ENCODE measurements around the gene ISG15.
"Not testable (repeated sequence)": the region's sequence is repeated elsewhere in the genome, so short reads cannot be mapped to it uniquely, and the experiment has no call there.

ISG15 gene

DNA sequence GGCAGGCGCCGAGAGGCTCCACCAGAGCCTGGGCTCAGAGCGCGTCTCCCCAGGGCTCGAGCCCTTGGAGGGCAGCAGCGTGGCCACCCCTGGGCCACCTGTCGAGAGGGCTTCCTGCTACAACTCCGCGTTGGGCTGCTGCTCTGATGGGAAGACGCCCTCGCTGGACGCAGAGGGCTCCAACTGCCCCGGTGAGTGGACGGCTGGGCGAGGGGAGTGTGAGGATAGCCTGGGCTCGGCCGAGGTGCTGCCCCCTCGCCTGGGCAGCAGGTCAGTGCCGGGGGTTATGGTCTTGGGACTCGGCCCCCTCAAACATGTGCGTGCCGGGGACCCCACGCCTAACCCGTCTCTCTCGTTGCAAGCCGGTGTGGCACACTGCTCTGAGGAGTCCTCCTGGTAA lies 33.5 kb downstream of the ISG15 start:
- no peak for DNase-seq (ENCODE audit: low spot score)

DNA sequence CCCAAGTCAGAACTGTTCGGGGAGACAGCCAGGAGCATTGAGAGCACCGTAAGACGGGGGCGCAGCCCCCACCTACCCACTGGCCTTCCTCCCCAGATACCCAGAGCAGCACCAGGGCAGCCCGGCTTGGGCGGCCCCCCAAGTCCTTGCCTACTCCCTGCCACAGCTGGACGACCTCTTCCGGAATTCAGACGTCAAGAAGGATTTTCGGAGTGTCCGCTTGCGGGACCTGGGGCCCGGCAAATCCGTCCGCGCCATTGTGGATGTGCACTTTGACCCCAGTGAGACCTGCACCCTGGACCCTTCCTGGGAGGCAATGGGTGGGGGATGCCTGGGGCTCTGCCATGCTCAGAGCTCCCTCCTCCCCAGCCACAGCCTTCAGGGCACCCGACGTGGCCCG lies 34.1 kb downstream of the ISG15 start:
- no peak for DNase-seq (ENCODE audit: low spot score)

DNA sequence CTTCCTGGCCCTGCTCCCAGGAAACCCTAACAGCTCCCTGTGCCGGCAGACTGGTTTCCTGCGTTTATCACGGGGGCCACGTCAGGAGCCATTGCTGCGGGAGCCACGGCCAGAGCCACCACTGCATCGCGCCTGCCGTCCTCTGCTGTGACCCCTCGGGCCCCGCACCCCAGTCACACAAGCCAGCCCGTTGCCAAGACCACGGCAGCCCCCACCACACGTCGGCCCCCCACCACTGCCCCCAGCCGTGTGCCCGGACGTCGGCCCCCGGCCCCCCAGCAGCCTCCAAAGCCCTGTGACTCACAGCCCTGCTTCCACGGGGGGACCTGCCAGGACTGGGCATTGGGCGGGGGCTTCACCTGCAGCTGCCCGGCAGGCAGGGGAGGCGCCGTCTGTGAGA lies 34.7 kb downstream of the ISG15 start:
- DNase-seq (ENCODE audit: low spot score) = no peak

DNA sequence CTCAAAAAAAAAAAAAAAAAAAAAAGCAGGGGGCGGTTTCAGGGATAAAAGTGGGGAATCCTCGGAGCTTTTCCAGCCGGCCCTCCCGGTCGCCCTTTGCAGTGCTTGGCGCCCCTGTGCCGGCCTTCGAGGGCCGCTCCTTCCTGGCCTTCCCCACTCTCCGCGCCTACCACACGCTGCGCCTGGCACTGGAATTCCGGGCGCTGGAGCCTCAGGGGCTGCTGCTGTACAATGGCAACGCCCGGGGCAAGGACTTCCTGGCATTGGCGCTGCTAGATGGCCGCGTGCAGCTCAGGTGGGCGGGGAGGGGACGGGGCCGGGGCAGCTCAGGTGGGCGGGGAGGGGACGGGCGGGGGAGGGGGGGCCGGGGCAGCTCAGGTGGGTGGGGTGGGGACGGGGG lies 35.5 kb downstream of the ISG15 start:
- no peak for DNase-seq (ENCODE audit: low spot score)

DNA sequence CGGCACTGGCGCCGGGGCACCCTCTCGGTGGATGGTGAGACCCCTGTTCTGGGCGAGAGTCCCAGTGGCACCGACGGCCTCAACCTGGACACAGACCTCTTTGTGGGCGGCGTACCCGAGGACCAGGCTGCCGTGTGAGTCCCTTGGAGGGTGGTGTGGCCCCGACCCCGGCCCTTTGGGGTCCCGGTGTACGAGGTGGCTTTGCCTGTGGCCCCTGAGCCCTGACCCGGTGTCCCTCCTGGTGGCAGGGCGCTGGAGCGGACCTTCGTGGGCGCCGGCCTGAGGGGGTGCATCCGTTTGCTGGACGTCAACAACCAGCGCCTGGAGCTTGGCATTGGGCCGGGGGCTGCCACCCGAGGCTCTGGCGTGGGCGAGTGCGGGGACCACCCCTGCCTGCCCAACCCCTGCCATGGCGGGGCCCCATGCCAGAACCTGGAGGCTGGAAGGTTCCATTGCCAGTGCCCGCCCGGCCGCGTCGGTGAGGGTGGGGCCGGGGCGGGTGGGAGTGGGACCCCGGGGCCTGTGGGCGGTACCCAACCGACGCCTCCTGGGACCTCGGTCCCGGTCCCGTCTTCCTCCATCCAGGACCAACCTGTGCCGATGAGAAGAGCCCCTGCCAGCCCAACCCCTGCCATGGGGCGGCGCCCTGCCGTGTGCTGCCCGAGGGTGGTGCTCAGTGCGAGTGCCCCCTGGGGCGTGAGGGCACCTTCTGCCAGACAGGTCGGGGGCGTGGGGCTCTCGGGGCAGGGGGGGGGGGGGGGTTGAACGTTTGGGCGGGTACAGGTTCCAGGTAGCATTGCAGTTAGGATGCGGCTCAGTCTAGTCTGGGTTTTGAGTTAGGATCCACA lies 36.2 kb downstream of the ISG15 start:
- no peak for DNase-seq (ENCODE audit: low spot score)

DNA sequence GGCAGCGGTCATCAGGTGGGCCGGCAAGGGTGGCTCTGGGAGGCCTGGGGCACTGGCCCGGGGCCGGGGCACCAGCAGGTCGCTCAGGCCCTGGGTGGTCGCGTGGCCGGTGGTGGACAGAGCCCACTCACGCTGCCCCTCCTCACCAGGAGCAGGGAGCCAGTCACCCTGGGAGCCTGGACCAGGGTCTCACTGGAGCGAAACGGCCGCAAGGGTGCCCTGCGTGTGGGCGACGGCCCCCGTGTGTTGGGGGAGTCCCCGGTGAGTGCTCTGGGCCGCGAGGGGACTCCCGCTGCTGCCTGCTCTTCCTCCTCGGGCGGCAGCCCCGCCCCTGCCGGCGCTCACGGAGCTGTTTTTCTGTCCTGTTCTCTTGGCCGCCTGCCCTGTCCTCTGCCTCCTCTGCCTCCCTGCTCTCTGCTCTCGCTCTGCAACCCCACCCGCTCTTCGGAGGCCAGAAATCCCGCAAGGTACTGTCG lies 37.3 kb downstream of the ISG15 start:
- no peak for DNase-seq (ENCODE audit: low spot score)

DNA sequence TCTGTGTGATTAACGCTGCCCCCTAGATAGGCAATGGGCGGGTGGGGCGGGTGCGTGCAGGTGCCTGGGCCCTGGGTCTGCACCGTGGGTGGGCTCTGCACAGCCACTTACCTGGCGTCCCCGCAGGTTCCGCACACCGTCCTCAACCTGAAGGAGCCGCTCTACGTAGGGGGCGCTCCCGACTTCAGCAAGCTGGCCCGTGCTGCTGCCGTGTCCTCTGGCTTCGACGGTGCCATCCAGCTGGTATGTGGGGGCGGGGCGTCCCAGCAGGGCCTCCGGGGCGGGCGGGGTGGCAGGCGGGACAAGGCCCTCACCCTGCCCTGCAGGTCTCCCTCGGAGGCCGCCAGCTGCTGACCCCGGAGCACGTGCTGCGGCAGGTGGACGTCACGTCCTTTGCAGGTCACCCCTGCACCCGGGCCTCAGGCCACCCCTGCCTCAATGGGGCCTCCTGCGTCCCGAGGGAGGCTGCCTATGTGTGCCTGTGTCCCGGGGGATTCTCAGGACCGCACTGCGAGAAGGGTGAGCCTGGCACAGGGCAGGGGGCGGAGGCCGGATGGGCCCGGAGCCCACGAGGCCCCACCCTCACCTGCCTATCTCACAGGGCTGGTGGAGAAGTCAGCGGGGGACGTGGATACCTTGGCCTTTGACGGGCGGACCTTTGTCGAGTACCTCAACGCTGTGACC lies 38.0 kb downstream of the ISG15 start:
- no peak for DNase-seq (ENCODE audit: low spot score)

DNA sequence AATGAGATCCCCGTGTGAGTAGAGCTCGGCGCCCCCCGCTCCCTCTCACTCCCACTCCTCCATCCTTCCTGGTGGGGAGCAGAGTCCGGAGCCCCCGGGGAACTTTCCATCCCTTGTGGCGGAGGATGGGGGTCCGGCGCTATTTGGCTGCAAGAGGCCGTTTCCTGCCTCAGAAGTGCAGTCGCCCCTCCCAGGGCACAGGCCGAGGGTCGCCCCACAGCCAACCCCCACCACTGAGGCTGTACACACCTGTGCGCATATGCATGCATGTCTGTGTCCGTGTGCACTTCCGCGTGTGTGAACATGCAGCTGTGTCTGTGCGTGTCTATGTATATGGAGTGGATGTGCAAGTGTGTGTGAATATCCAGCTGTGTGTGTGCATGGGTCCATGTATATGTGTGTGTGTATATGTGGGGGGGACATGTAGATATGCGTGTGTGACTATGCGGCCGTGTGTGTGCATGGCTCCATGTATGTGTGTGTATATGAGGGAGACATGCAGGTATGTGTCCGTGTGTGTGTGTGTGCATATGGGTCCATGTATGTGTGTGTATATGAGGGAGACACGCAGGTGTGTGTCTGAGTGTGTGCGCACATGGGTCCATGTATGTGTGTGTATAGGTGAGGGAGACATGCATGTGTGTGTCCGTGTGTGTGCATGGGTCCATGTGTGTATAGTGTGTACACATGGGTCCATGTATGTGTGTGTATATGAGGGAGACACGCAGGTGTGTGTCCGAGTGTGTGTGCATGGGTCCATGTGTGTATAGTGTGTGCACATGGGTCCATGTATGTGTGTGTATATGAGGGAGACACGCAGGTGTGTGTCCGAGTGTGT lies 38.9 kb downstream of the ISG15 start:
- DNase-seq (ENCODE audit: low spot score) = no peak

DNA sequence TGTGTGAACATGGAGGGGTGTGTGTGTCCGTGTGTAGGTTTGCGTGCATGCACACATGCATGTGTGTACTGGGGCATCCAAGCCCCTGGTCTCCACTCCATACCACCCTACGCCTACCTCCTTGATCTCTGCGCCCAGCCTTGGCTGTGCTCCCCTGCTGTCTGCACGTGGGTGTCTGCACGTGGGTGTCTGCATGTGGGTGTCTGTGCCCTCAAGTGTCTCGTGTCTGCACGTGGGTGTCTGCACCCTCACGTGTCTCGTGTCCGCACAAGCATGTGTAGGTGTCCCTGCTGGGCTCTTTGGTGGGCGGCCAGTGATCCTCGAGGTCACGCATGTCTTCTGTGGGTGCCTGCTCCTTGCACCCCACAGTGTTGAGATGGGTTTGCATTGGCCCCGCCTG lies 39.7 kb downstream of the ISG15 start:
- no peak for DNase-seq (ENCODE audit: low spot score)

DNA sequence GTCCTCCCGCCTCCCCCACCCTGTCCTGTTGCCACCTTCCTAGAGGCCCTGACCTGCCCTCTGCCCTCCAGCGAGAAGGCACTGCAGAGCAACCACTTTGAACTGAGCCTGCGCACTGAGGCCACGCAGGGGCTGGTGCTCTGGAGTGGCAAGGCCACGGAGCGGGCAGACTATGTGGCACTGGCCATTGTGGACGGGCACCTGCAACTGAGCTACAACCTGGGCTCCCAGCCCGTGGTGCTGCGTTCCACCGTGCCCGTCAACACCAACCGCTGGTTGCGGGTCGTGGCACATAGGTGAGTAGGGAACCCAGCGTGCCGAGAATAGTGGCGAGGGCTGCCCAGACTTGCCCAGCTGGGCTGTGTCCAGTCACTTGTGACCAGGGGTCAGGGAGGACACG lies 40.4 kb downstream of the ISG15 start:
- no peak for DNase-seq (ENCODE audit: low spot score)

DNA sequence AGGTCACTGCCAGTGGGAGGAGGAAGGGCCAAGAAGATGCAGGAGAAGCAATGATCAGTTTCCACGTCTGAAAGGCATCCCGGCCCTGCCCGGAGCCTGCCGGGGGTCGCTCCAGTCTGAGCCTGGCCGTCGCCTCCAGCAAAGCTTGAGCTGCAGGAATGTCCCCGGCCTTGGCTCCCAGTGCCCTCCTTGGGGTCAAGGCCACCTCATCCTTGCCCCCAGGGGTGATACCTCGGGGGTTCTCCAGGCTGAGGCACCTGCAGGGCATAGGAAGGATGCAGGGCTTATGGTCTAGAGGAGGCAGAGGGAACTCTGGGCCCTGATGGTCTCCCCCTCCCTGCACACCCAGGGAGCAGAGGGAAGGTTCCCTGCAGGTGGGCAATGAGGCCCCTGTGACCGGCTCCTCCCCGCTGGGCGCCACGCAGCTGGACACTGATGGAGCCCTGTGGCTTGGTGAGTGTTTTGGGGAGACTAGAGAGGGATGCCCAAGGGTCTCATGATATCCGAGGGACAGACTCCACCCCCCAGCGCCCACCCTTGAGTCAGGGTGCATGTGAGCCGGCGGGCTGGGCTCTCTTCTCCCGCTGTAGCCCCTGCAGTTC lies 40.9 kb downstream of the ISG15 start:
- DNase-seq (ENCODE audit: low spot score) = no peak

DNA sequence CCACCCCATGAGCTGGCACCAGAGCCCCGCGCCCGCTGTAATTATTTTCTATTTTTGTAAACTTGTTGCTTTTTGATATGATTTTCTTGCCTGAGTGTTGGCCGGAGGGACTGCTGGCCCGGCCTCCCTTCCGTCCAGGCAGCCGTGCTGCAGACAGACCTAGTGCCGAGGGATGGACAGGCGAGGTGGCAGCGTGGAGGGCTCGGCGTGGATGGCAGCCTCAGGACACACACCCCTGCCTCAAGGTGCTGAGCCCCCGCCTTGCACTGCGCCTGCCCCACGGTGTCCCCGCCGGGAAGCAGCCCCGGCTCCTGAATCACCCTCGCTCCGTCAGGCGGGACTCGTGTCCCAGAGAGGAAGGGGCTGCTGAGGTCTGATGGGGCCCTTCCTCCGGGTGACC lies 41.7 kb downstream of the ISG15 start:
- DNase-seq (ENCODE audit: low spot score) = no peak

DNA sequence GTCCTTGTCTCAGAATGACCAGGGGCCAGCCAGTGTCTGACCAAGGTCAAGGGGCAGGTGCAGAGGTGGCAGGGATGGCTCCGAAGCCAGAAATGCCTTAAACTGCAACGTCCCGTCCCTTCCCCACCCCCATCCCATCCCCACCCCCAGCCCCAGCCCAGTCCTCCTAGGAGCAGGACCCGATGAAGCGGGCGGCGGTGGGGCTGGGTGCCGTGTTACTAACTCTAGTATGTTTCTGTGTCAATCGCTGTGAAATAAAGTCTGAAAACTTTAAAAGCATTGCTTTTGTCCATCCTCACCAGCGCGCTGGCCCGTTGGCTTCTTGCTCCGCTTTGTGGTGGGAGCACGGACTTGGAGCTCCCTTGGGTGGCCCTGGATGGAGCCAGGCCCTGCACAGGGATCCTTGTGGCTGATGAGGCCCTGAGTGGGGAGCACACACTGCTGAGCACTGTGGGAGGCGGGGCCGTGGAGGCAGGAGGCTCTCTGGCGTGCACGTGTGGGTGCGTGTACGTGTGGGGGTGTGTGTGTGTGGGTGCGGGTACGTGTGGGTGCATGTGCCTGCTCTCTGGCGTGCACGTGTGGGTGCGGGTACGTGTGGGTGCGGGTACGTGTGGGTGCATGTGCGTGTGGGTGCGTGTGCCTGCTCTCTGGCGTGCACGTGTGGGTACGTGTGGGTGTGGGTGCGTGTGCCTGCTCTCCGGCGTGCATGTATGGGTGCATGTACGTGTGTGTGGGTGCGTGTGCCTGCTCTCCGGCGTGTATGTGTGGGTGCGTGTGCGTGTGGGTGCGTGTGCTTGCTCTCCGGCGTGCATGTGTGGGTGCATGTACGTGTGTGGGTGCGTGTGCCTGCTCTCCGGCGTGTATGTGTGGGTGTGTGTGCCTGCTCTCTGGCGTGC lies 42.8 kb downstream of the ISG15 start:
- DNase-seq (ENCODE audit: low spot score) = no peak

DNA sequence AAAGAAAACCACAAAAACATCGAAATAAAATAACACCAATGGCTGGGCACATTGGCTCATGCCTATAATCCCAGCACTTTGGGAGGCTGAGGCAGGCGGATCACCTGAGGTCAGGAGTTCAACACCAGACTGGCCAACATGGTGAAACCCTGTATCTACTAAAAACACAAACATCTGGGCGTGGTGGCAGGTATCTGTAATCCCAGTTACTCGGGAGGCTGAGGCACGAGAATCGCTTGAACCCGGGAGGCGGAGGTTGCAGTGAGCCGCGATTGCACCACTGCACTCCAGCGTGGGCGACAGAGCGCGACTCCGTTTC lies 44.4 kb downstream of the ISG15 start:
- not testable (repeated sequence) for DNase-seq (ENCODE audit: low spot score)

DNA sequence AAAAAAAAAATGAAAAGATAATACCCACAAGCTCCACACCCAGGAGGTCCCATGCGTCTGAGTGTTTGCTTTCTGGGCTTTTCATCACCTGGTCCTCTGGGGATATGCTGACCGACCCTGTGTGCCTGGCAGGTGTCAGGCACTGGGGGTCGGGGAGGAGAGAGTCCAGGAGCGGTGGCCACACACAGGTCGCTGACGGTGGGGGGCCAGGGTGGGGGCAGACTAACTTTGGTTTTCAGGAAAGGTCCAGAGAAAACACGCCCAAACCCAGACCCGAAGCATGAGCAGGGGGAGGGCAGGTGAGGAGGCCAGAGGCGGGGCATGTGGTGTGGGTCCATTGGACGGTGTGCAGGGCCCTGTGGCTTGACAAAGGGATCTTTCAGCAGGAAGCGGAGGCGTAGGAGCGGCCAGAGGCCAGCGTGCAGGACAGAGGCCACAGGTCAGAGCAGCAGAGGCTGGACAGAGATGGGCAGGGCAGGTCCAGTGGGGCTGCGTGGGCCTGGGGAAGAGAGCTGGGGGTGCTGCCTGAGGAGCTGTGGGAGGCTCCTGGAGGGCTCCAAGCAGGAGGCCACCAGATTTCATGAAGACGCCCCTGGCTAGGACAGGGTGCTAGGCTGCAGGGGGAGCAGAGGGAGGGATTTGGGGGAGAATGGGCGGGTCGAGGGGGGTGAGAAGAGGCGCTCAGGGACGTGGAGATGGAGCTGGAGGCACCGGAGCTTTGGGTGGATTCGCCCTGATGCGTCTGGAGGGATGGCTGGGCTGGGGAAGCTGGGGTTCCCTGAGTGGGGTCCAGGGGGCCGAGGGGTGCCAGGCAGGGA lies 45.0 kb downstream of the ISG15 start:
- DNase-seq (ENCODE audit: low spot score) = no peak

DNA sequence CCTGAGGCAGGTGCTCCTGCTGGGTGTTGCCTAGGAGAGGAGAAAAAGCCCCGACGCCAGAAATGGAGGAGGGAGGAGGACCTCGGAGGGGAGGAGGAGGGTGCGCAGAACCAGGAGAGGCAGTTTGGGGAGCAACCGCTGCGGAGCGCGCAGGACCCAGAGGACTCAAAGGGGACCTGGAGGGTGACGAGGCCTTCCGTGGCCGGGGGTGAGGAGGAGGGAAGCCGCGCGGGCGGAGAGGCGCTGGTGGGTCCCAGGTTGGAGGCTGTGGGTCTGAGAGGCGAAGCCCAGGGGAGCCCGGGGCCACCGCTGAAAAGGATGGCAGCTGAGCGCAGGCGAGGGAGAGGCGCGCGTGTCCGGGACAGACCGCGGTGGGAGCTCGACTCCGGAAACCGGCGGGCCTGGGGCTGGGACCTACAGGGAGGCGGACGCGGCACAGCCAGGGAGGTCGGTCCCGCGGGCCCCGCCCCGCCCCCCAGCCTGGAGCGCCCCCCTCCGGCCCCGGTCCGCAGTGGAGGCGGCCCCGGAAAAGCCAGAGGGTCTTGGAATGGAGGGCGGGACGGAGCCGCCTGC lies 45.7 kb downstream of the ISG15 start:
- no peak for DNase-seq (ENCODE audit: low spot score)

DNA sequence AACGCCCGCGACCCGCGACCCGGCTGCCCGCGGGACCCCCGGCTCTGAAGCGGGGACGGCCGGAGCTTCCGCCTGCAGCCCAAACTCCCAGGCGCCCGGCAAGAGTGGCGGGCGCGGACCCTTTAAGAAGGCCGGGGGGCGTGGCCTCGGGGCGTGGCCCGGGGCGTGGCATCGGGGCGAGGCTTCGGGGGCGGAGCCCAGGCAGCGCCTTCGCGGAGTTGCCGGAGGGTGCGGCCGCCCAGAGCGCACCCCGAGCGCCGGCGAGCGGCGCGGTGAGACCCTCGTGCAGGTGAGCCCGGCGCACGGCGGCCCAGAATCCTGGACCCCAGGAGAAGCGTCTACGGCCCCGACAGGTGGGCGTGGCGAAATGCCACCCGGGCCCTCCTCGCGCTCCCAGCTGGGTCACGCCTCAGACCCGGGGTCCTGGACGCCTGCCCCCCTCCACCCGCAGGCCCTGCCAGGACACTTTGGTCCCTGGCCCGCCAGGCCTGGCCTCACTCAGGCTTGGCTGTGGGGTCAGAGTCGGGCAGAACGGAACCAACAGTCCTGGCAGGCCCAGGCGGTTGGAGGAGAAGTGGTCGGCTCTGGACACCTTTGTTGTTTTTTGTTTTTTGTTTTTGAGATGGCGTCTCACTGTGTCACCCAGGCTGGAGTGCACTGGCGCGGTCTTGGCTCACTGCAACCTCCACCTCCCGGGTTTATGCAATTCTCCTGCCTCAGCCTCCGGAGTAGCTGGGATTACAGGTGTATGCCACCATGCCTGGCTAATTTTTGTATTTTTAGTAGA lies 46.4 kb downstream of the ISG15 start:
- DNase-seq (ENCODE audit: low spot score) = peak; percentile 97

DNA sequence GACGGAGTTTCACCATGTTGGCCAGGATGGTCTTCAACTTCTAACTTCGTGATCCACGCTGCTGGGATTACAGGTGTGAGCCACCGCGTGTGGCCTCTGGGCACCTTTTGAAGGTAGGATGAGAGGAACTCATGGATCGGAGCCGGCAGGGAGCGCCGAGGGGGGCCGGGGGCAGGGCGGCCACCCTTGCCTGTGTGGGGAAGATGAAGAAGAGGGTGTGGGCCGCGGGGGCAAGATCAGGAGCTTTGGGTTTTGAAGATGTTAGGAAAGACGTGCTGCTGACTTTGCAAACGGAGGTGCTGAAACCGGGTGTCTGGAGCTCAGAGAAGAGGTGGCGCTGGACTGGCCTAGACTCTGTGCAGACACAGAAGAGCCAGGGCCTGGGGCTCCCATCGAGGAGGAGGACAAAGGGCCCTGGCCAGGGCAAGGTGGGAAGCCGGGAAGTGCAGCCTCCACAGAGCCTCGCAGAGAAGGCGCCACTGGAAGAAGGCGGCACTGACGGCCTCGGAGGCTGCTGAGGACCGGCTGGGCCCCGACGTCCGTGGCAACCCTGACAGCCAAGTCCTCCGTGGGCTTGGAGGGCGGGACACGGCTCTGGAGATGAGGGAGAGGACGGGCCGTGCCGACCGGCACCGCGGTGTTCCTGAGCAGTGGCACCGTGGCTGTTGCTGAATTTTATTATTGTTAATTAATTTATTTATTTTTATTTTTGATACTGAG lies 47.1 kb downstream of the ISG15 start:
- no peak for DNase-seq (ENCODE audit: low spot score)

All from iPS-NIHi11 (cell line).